CD14-positive monocyte (primary cell): ENCODE results near the gene PLCD1. TPM values are rescaled to one million over a fixed set of nuclear protein-coding genes. Genes with fewer than 3 reads are reported as not detected.
A peak's percentile ranks its signal among the peaks of the same experiment; 100 is the strongest.

ENCODE experiments used
- DNase-seq, 3 donors: peaks; one replicate each; pipeline ENCODE4 v3.0.0-alpha.2; 2011 to 2022
- H2AFZ ChIP-seq: 2 replicates; pipeline ENCODE4 v1.6.0; 2012; ENCODE audit warnings: mild to moderate bottlenecking, low read depth, low read length, inconsistent platforms; ENCODE audit not compliant: insufficient read depth, poor library complexity, severe bottlenecking
- H3K27ac ChIP-seq, 2 donors: 1 replicate in 1 of 2; 2 replicates in 1 of 2; pipeline ENCODE4 v1.5.1; 2012 to 2013; ENCODE audit warnings: low read length in 2 of 2, control low read depth in 1 of 2, inconsistent platforms in 1 of 2, low read depth in 1 of 2, mild to moderate bottlenecking in 1 of 2
- H3K27me3 ChIP-seq, 2 donors: one replicate each; pipeline versions ENCODE4 v1.6.0 to v1.6.1; 2011 to 2013; ENCODE audit warnings: low read length in 2 of 2; ENCODE audit not compliant: control insufficient read depth in 2 of 2, insufficient read depth in 2 of 2
- H3K36me3 ChIP-seq, 2 donors: replicated peaks in 1 of 2; 1 replicate in 1 of 2; 2 replicates in 1 of 2; pipeline versions ENCODE4 v1.5.1 to v1.6.1; 2012 to 2013; ENCODE audit warnings: low read length in 2 of 2, control low read depth in 1 of 2, inconsistent platforms in 1 of 2, mild to moderate bottlenecking in 1 of 2; ENCODE audit not compliant: insufficient read depth in 2 of 2, control insufficient read depth in 1 of 2
- H3K4me1 ChIP-seq, 2 donors: 1 replicate in 1 of 2; 2 replicates in 1 of 2; pipeline versions ENCODE4 v1.5.1 to v1.6.1; 2012 to 2013; ENCODE audit warnings: low read length in 2 of 2, control low read depth in 1 of 2, inconsistent platforms in 1 of 2, mild to moderate bottlenecking in 1 of 2, moderate library complexity in 1 of 2; ENCODE audit not compliant: insufficient read depth in 2 of 2, control insufficient read depth in 1 of 2
- H3K4me2 ChIP-seq: replicated peaks from 2 replicates; pipeline ENCODE3; 2012; ENCODE audit warnings: low read length, moderate library complexity, mild to moderate bottlenecking; ENCODE audit not compliant: poor library complexity, severe bottlenecking; ENCODE audit errors: extremely low read depth
- H3K4me3 ChIP-seq, 3 experiments: fragments of 200-600 bp in 1 of 3; sonication (generic) in 1 of 3; replicated peaks in 1 of 3; 1 replicate in 2 of 3; 2 replicates in 1 of 3; pipeline ENCODE4 v1.5.1; 2011 to 2013; ENCODE audit warnings: low read length in 3 of 3, mild to moderate bottlenecking in 3 of 3, control low read depth in 2 of 3, low read depth in 2 of 3, inconsistent platforms in 1 of 3, moderate library complexity in 1 of 3
- H3K79me2 ChIP-seq: 2 replicates; pipeline ENCODE4 v1.6.0; 2012; ENCODE audit warnings: mild to moderate bottlenecking, control low read depth, inconsistent platforms, low read length, moderate library complexity; ENCODE audit not compliant: insufficient read depth
- H3K9ac ChIP-seq: 2 replicates; pipeline ENCODE4 v1.6.0; 2017; ENCODE audit warnings: low read length, mild to moderate bottlenecking; ENCODE audit not compliant: insufficient read depth, poor library complexity, severe bottlenecking
- H3K9me3 ChIP-seq, 2 donors: replicated peaks in 1 of 2; 1 replicate in 1 of 2; 2 replicates in 1 of 2; pipeline versions ENCODE4 v1.5.1 to v1.6.1; 2012 to 2013; ENCODE audit warnings: low read length in 2 of 2, control low read depth in 1 of 2; ENCODE audit not compliant: control insufficient read depth in 1 of 2, insufficient read depth in 1 of 2
- H4K20me1 ChIP-seq: 2 replicates; pipeline ENCODE4 v1.6.0; 2012; ENCODE audit warnings: mild to moderate bottlenecking, low read length, control low read depth, moderate library complexity; ENCODE audit not compliant: insufficient read depth
- H3K27ac Mint-ChIP-seq, 7 donors: one replicate each; pipeline ENCODE4 v1.8.0; 2020; ENCODE audit warnings: mild to moderate bottlenecking in 7 of 7, mixed read lengths in 7 of 7, moderate library complexity in 6 of 7, inconsistent platforms in 2 of 7
- H3K27me3 Mint-ChIP-seq, 3 donors: one replicate each; pipeline ENCODE4 v1.8.0; 2021 to 2022; ENCODE audit warnings: low read depth in 3 of 3, mild to moderate bottlenecking in 3 of 3, mixed read lengths in 3 of 3, moderate library complexity in 3 of 3, inconsistent platforms in 1 of 3
- H3K36me3 Mint-ChIP-seq, 2 donors: one replicate each; pipeline ENCODE4 v1.8.0; 2020; ENCODE audit warnings: mixed read lengths in 2 of 2, inconsistent platforms in 1 of 2, mild to moderate bottlenecking in 1 of 2
- H3K4me1 Mint-ChIP-seq: one replicate; pipeline ENCODE4 v1.8.0; 2020; ENCODE audit warnings: mild to moderate bottlenecking, mixed read lengths
- H3K4me3 Mint-ChIP-seq, 2 donors: one replicate each; pipeline ENCODE4 v1.8.0; 2020; ENCODE audit warnings: mild to moderate bottlenecking in 2 of 2, mixed read lengths in 2 of 2, moderate library complexity in 1 of 2
- H3K9me3 Mint-ChIP-seq, 7 donors: one replicate each; pipeline ENCODE4 v1.8.0; 2020 to 2022; ENCODE audit warnings: mixed read lengths in 7 of 7, mild to moderate bottlenecking in 6 of 7, moderate library complexity in 6 of 7, inconsistent platforms in 2 of 7
- CTCF ChIP-seq: fragments of 200-600 bp; IDR thresholded peaks from one replicate; pipeline ENCODE4 v1.8.0; 2022; ENCODE audit warnings: antibody characterized with exemption, mild to moderate bottlenecking
- WGBS: methylation state at CpG from one replicate; pipeline ENCODE4 v1.1.5; 2013; ENCODE audit warnings: missing lambda C conversion rate; ENCODE audit not compliant: insufficient coverage; 5-methylcytosine and 5-hydroxymethylcytosine counted together
- intact Hi-C, 2 donors: fragments of 100-400 bp; cut with micrococcal nuclease; formaldehyde crosslinking; loops; one replicate each; pipeline versions ENCODE4 v1.15.0 to v1.15.1; 2023
- polyA plus RNA-seq, 3 donors: library from polyadenylated mRNA; depleted of rRNA in 1 of 3; unstranded in 2 of 3; stranded (reverse) in 1 of 3; fragments of 300-500 nt in 2 of 3; fragments of >200 nt in 1 of 3; fragmentation: Illumina TruSeq in 2 of 3; gene quantifications; 1 replicate in 2 of 3; 2 replicates in 1 of 3; pipeline ENCODE4 v1.2.3, GENCODE V29; 2012 to 2021

The PLCD1 gene
- polyA plus RNA-seq, 3 donors, result 4.1 to 6.4 (median 6.0) TPM

GRCh38 chr3:37993820-37994638 lies 35.4 kb downstream of the PLCD1 start:
- TF ChIP-seq CTCF, result no peak
- H3K36me3 Mint-ChIP-seq, result peaks cover 14 to 21% of the 10 kb centered on the region in 2 donors
- H3K27me3 ChIP-seq, result no peaks in the 10 kb centered on the region
- intact Hi-C loops, result no loop called here
- H4K20me1 ChIP-seq, result no peaks in the 10 kb centered on the region
- peak overlapping the region; percentile 95 to 99 (median 97) for H3K27ac Mint-ChIP-seq
- peaks cover 5 to 12% of the 10 kb centered on the region in 2 donors for H3K36me3 ChIP-seq
- peak overlapping the region; percentile 62 to 84 (median 67) for H3K4me3 ChIP-seq
- H3K9ac ChIP-seq, result peak overlapping the region; percentile 85
- peak overlapping the region; percentile 91 for H2AFZ ChIP-seq
- peaks cover 2 to 5% (median 2%) of the 10 kb centered on the region in 3 donors for H3K27me3 Mint-ChIP-seq
- peaks cover 63% of the 10 kb centered on the region for H3K4me1 Mint-ChIP-seq
- no peaks in the 10 kb centered on the region for H3K9me3 Mint-ChIP-seq
- peak overlapping the region; percentile 79 for H3K4me2 ChIP-seq
- H3K27ac ChIP-seq, result peak overlapping the region; percentile 94
- H3K9me3 ChIP-seq, result no peaks in the 10 kb centered on the region
- peak overlapping the region; percentile 92 to 97 for H3K4me3 Mint-ChIP-seq
- peaks cover 39% of the 10 kb centered on the region for H3K79me2 ChIP-seq
- H3K4me1 ChIP-seq, result peaks cover 52 to 65% of the 10 kb centered on the region in 2 donors
- peak; percentile 62 to 88 (median 72) for DNase-seq
- 0% methylated on average over 44 of the region's 49 CpGs for WGBS

GRCh38 chr3:37993460-37993819 lies 36.0 kb downstream of the PLCD1 start:
- no peaks in the 10 kb centered on the region for H3K9me3 Mint-ChIP-seq
- DNase-seq, result no peak
- H3K79me2 ChIP-seq, result peaks cover 39% of the 10 kb centered on the region
- H3K4me1 ChIP-seq, result peaks cover 54 to 66% of the 10 kb centered on the region in 2 donors
- peak overlapping the region; percentile 95 to 99 (median 97) for H3K27ac Mint-ChIP-seq
- WGBS, result 83% methylated on average over 2 of the region's 6 CpGs
- peaks cover 63% of the 10 kb centered on the region for H3K4me1 Mint-ChIP-seq
- H3K4me3 Mint-ChIP-seq, result peak overlapping the region; percentile 92 to 97
- H3K4me2 ChIP-seq, result peak overlapping the region; percentile 79
- H3K27me3 ChIP-seq, result no peaks in the 10 kb centered on the region
- H4K20me1 ChIP-seq, result no peaks in the 10 kb centered on the region
- H3K4me3 ChIP-seq, result peak overlapping the region; percentile 62 to 84 (median 67)
- peaks cover 2 to 6% (median 2%) of the 10 kb centered on the region in 3 donors for H3K27me3 Mint-ChIP-seq
- TF ChIP-seq CTCF, result no peak
- H3K36me3 Mint-ChIP-seq, result peaks cover 14 to 21% of the 10 kb centered on the region in 2 donors
- peak overlapping the region; percentile 91 for H2AFZ ChIP-seq
- peaks cover 5 to 12% of the 10 kb centered on the region in 2 donors for H3K36me3 ChIP-seq
- H3K9ac ChIP-seq, result peak overlapping the region; percentile 85
- H3K9me3 ChIP-seq, result no peaks in the 10 kb centered on the region
- H3K27ac ChIP-seq, result peak overlapping the region; percentile 94
- intact Hi-C loops, result no loop called here
